ENCODE results near the gene PDAP1.

GRCh38 chr7:99363286-99363685, 45.1 kb downstream of the PDAP1 start:
- no peak for TF ChIP-seq POLR2A (IDR thresholded peaks at IDR 0.05)
- TF ChIP-seq, protein P1, sequence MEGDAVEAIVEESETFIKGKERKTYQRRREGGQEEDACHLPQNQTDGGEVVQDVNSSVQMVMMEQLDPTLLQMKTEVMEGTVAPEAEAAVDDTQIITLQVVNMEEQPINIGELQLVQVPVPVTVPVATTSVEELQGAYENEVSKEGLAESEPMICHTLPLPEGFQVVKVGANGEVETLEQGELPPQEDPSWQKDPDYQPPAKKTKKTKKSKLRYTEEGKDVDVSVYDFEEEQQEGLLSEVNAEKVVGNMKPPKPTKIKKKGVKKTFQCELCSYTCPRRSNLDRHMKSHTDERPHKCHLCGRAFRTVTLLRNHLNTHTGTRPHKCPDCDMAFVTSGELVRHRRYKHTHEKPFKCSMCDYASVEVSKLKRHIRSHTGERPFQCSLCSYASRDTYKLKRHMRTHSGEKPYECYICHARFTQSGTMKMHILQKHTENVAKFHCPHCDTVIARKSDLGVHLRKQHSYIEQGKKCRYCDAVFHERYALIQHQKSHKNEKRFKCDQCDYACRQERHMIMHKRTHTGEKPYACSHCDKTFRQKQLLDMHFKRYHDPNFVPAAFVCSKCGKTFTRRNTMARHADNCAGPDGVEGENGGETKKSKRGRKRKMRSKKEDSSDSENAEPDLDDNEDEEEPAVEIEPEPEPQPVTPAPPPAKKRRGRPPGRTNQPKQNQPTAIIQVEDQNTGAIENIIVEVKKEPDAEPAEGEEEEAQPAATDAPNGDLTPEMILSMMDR (IDR thresholded peaks at IDR 0.05) = no peak

All from breast epithelium (tissue), 3 donors.